Psoas muscle (tissue), 8 donors: Measurements from ENCODE around the gene ACOX3. TPM values are rescaled to one million over a fixed set of nuclear protein-coding genes. Genes with fewer than 3 reads are reported as not detected.

ENCODE experiments used
- ATAC-seq, 4 donors: fragments of 200-7000 bp; cut with Tn5 transposase; one replicate each; pipeline ENCODE4 v1.9.1; 2020; ENCODE audit warnings: moderate library complexity in 3 of 4, mild to moderate bottlenecking in 2 of 4
- DNase-seq, 2 donors: peaks; one replicate each; pipeline ENCODE4 v3.0.0-alpha.2; 2020
- H3K27ac ChIP-seq: fragments of 200-600 bp; one replicate; pipeline ENCODE4 v1.8.0; 2022
- H3K27me3 ChIP-seq, 3 donors: fragments of 200-600 bp in 1 of 3; one replicate each; pipeline versions ENCODE4 v1.6.1 to v1.8.0; 2013 to 2022; ENCODE audit warnings: low read length in 2 of 3, mild to moderate bottlenecking in 2 of 3, moderate library complexity in 1 of 3; ENCODE audit not compliant: insufficient read depth in 3 of 3
- H3K36me3 ChIP-seq, 2 donors: fragments of 200-600 bp in 1 of 2; one replicate each; pipeline versions ENCODE4 v1.6.1 to v1.8.0; 2013 to 2022; ENCODE audit warnings: low read depth in 1 of 2, mild to moderate bottlenecking in 1 of 2, moderate library complexity in 1 of 2; ENCODE audit not compliant: insufficient read depth in 1 of 2
- H3K4me1 ChIP-seq: fragments of 200-600 bp; one replicate; pipeline ENCODE4 v1.8.0; 2022
- H3K4me3 ChIP-seq: fragments of 200-600 bp; one replicate; pipeline ENCODE4 v1.8.0; 2022; ENCODE audit warnings: mild to moderate bottlenecking
- H3K9me3 ChIP-seq: fragments of 200-600 bp; one replicate; pipeline ENCODE4 v1.8.0; 2022
- WGBS, 3 donors: extraction: QIAGEN DNeasy Blood & Tissue Kit; methylation state at CpG; one replicate each; pipeline versions ENCODE4 v1.1.6 to v1.1.7; 2013; 5-methylcytosine and 5-hydroxymethylcytosine counted together
- intact Hi-C, 2 donors: fragments of 100-400 bp; cut with DNase I; formaldehyde crosslinking; loops; one replicate each; pipeline versions ENCODE4 v1.11.0 to v1.14.2; 2022
- polyA plus RNA-seq, 3 donors: library from polyadenylated mRNA; stranded (reverse); fragments of 200-250 nt; gene quantifications; one replicate each; pipeline ENCODE4 v1.2.3, GENCODE V29; 2013
- total RNA-seq, 4 donors: library from RNA; stranded (reverse); fragmentation: NEBNext Ultra II Directional in 2 of 4; extraction: Animal tissue kit (Norgen Biotek cat#: 25700) in 2 of 4; gene quantifications; one replicate each; pipeline versions ENCODE4 v1.2.1 to v1.2.4, GENCODE V29; 2021 to 2023
- TF ChIP-seq, protein P1 (sequence below): fragments of 200-600 bp; IDR thresholded peaks from one replicate; pipeline ENCODE4 v1.8.0; 2022; ENCODE audit warnings: antibody characterized with exemption
- donor health status: healthy with polysubstance abuse.
- donor health status: DM: no; HTN: no; CAD: no; lungs with moderate emphysema.
- donor health status: Bipolar disorder and iron deficiency.
- donor health status: healthy.
- donor health status: DM: yes; HTN: yes; CAD: no.
- donor health status: DM: no; HTN: no; CAD: no.
- donor health status: DM: no; HTN: no; CAD: no.
- donor health status: DM: yes; HTN: yes; CAD: no.

The ACOX3 gene
- total and polyA plus RNA-seq, 7 donors, result 5.6 to 18.8 (median 10.8) TPM

DNA sequence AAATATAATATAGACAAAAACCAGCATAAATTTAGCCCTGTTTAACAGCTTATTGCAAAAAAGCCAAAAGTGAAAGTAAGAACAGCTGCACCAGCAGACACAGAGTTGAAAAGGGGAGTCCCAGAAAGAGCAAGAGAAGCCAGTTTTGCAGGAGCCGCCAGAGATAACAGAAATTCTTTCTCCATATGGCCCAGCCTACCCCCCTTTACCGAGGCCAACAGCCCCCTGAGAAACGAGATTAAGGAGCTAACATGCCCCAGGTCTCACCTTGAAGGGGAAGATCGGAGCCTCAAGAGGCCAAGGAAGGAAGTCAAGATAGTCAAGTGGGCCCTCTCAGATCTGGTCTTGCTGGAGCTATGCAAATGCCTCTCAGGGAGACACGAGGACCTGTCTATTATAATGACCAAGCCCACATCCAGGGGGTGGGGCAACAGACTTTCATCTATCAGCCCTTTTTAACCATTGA is 4.8 kb downstream of the ACOX3 start:
- H3K27ac ChIP-seq, result no peak overlapping the region
- peaks cover 7% of the 10 kb centered on the region for H3K4me1 ChIP-seq

DNA sequence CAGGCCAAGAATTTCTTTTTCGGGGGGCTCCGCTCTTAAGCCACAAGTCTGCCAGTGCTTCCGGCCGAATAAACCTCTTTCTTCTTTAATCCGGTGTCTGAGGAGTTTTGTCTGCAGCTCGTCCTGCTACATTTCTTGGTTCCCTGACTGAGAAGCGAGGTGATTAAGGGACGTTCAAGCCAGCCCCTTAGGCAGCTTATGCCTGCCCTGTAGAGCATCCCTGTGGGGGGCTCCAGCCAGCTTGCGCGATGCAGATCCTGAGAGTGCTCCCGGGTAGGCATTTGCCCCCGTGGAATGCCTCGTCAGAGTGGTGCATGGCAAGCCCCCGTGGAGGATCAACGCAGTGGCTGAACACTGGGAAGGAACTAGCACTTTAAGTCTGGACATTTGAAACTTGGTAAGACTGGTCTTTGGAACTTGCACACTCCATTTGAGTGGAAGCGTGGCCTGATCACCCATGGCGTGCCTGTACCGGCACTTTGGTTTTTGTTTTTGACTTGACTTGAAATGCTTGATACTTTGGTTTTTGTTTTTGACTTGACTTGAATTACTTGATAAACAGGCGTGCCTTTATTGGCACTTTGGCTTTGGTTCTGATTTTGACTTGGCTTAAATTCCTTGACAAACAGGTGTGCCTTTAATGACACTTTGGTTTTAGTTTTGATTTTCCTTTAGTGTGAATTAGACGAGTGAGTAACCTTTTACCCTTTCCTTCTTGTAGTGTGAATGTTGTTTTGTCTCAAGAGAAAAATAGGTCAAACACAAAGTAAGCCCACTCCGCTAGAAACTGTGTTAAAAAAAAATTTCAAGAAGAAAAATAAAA is 6.1 kb downstream of the ACOX3 start:
- H3K27me3 ChIP-seq, result no peaks in the 10 kb centered on the region
- intact Hi-C loops, result no loop called here
- no peaks in the 10 kb centered on the region for H3K9me3 ChIP-seq
- peaks cover 3% of the 10 kb centered on the region for H3K4me1 ChIP-seq
- no peak overlapping the region for H3K27ac ChIP-seq
- H3K4me3 ChIP-seq, result no peak overlapping the region
- ATAC-seq (no peak), DNase-seq (no peak)
- TF ChIP-seq, protein P1, sequence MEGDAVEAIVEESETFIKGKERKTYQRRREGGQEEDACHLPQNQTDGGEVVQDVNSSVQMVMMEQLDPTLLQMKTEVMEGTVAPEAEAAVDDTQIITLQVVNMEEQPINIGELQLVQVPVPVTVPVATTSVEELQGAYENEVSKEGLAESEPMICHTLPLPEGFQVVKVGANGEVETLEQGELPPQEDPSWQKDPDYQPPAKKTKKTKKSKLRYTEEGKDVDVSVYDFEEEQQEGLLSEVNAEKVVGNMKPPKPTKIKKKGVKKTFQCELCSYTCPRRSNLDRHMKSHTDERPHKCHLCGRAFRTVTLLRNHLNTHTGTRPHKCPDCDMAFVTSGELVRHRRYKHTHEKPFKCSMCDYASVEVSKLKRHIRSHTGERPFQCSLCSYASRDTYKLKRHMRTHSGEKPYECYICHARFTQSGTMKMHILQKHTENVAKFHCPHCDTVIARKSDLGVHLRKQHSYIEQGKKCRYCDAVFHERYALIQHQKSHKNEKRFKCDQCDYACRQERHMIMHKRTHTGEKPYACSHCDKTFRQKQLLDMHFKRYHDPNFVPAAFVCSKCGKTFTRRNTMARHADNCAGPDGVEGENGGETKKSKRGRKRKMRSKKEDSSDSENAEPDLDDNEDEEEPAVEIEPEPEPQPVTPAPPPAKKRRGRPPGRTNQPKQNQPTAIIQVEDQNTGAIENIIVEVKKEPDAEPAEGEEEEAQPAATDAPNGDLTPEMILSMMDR, result no peak
- H3K36me3 ChIP-seq, result no peaks in the 10 kb centered on the region
- 71 to 73% (median 71%) methylated on average over 21 of the region's 21 CpGs for WGBS, 3 donors

More for the DNA sequence above, 4.8 kb downstream of the ACOX3 start:
- TF ChIP-seq, protein P1, result no peak
- H3K27me3 ChIP-seq, result no peaks in the 10 kb centered on the region
- H3K4me3 ChIP-seq, result peak overlapping the region; percentile 10
- no peaks in the 10 kb centered on the region for H3K36me3 ChIP-seq
- ATAC-seq (no peak), DNase-seq (no peak)
- 27 to 34% (median 34%) methylated on average over 5 of the region's 5 CpGs for WGBS, 3 donors
- no peaks in the 10 kb centered on the region for H3K9me3 ChIP-seq
- intact Hi-C loops, result no loop called here

DNA sequence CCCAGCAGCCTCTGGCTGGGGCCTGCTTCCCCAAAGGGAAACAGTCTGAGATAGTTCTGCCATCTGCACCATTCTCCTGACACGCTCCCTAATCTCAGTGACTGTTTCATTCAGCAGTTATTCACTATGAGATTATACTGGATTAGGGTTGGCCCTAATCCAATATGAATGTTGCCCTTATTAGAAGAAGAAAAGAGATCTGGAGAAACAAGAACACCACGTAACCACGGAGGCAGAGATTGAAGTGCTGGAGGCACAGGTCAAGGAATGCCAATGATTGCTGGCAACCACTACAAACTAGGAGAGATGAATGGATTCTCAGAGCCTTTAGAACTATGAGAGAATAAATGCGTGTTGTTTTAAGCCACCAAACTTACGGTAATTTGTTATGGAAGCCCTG is 7.4 kb downstream of the ACOX3 start:
- no peak overlapping the region for H3K4me3 ChIP-seq
- H3K27me3 ChIP-seq, result no peaks in the 10 kb centered on the region
- ATAC-seq, result no peak
- no peak for DNase-seq
- H3K9me3 ChIP-seq, result no peaks in the 10 kb centered on the region
- intact Hi-C loops, result no loop called here
- TF ChIP-seq, protein P1, result no peak
- no peaks in the 10 kb centered on the region for H3K4me1 ChIP-seq
- H3K27ac ChIP-seq, result no peak overlapping the region
- no peaks in the 10 kb centered on the region for H3K36me3 ChIP-seq
- 61 to 78% (median 76%) methylated on average over 5 of the region's 5 CpGs for WGBS, 3 donors

DNA sequence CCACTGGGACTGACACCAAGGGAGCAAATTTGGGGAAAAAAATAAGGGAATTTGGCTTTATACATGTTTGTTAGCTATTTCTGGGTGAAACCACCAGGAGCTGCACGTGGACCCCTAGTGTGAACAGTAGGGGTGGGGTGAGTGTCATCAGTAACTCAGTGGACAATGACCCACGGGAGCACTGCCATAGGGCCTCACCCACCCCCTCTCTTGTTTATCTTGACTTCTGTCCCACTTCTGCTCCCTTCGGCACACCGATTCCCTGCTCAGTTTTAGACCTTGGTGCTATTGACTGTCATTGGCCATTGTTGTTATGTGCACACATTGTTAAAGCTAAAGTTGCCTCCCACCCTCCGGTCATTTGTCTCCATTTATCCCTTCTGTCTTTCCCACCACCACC is 9.0 kb downstream of the ACOX3 start:
- ATAC-seq, result no peak
- TF ChIP-seq, protein P1, result no peak
- intact Hi-C loops, result no loop called here
- H3K9me3 ChIP-seq, result no peaks in the 10 kb centered on the region
- H3K36me3 ChIP-seq, result no peaks in the 10 kb centered on the region
- H3K4me1 ChIP-seq, result peaks cover 8% of the 10 kb centered on the region
- H3K27ac ChIP-seq, result no peak overlapping the region
- WGBS, 3 donors, result 83 to 92% (median 86%) methylated on average over 5 of the region's 5 CpGs
- H3K4me3 ChIP-seq, result no peak overlapping the region
- no peaks in the 10 kb centered on the region for H3K27me3 ChIP-seq
- DNase-seq, result no peak
